ENCODE data around the gene BNC2.
"Not testable (repeated sequence)": the region's sequence is repeated elsewhere in the genome, so short reads cannot be mapped to it uniquely, and the experiment has no call there.

Gene BNC2

DNA sequence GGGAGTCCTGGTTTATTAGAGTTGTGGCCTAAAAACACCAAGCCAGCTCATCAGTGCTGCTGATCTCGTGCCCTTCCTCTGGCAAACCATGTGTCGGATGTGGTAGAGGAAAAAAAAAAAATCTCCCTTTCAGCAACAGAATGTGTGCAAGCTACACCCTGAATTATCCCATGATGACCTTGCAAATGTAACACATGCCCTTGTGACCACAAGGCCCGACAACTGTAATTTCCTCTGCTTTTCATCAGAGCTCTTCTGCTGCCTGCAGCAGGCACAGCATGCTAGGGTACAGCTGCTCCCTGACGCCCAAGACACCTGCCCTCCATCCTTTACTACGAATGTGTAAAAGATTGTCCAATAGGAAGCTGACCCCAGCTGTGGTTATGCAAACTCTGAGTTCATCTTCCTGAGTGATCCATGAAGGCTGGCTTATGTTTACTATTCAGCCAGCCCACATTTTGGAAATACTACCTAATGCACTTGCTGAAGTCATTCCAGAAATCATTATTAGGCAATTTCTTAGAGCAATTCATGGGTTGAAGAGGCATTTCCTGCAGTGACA, 14.6 kb upstream of the BNC2 start:
- TF ChIP-seq POLR2A (IDR thresholded peaks at IDR 0.05; ENCODE audit: low read depth, low read length) (no peak), TAF1 (IDR thresholded peaks at IDR 0.05; ENCODE audit: borderline replicate concordance, low read depth, low read length) (no peak), POLR2AphosphoS5 (IDR thresholded peaks at IDR 0.05; ENCODE audit: low read depth, low read length) (no peak)
- DNase-seq (ENCODE audit: insufficient read length) (no peak), FAIRE-seq (no peak)

DNA sequence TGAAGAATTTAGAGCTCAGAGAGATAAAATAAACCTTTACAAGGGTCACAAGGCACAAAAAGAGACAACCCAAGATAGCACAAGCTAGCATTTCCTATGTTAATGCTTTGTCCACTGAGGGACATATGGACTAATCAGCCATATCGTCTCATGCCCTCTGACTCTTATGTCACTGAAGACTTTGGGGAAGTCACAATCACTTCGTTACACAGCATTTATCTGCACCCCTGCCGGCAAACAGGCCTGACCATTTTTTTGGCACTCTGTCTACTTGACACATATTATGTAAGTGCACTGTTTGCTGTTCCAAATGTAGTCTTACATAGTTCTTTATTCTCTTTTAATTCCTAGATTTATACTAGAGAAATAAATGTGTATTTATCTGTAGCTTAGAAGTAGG, 13.9 kb upstream of the BNC2 start:
- no peak for TF ChIP-seq POLR2A (IDR thresholded peaks at IDR 0.05; ENCODE audit: low read depth, low read length)
- no peak for TF ChIP-seq TAF1 (IDR thresholded peaks at IDR 0.05; ENCODE audit: borderline replicate concordance, low read depth, low read length)
- TF ChIP-seq POLR2AphosphoS5 (IDR thresholded peaks at IDR 0.05; ENCODE audit: low read depth, low read length): no peak
- FAIRE-seq: no peak
- no peak for DNase-seq (ENCODE audit: insufficient read length)

DNA sequence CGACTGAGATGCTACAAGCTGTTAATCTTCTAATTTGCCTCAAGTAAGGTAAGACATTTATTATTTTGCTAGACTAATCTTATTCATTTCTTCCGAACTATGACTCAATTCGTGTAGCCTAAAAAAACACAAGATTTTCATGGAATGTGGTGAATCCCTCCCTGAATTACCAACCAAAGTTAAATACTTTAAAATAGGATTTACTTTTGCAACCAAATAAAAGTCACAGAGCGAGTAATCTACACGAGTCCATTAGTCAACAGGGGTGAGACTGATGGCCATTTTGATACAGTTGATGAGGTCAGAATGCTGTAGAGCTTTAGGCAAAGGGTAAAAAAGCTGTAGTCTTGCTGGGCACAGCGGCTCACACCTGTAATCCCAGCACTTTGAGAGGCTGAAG, 13.1 kb upstream of the BNC2 start:
- FAIRE-seq: no peak
- TF ChIP-seq POLR2AphosphoS5 (IDR thresholded peaks at IDR 0.05; ENCODE audit: low read depth, low read length) (no peak), POLR2A (IDR thresholded peaks at IDR 0.05; ENCODE audit: low read depth, low read length) (no peak), TAF1 (IDR thresholded peaks at IDR 0.05; ENCODE audit: borderline replicate concordance, low read depth, low read length) (no peak)
- DNase-seq (ENCODE audit: insufficient read length): no peak

DNA sequence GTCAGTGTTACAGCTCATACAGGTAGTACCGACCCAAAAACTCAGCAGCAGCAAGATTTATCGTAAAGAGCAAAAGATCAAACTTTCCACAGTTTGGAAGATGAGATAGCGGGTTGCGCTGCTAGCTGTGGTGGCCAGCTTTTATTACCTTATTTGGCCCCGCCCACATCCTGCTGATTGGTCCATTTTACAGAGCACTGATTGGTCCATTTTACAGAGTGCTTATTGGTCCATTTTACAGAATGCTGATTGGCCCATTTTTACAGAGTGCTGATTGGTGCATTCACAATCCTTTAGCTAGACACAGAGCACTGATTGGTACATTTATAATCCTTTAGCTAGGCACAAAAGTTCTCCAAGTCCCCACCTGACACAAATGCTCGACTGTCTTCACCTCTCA, 12.0 kb upstream of the BNC2 start:
- not testable (repeated sequence) for DNase-seq (ENCODE audit: insufficient read length); FAIRE-seq

DNA sequence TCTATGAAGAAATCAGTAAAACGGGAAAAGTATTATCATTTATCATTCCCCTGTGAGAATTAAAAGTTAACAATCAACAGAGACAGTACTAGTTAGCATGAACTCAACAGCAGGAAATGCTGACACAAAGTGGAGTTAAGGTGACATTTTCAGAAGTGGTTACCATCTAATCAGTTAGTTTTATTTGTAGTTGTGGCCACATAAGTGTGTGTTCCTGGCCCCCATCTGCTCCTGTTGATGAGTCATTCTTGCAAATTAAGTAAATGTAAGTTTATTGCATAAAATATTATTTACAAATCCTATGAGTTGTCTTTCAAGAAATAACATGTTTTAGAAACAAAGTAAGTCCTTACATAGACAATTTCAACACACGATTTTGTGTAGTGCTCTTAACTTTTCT, 8.9 kb upstream of the BNC2 start:
- no peak for FAIRE-seq
- no peak for DNase-seq (ENCODE audit: insufficient read length)
- TF ChIP-seq POLR2A (IDR thresholded peaks at IDR 0.05; ENCODE audit: low read depth, low read length) (no peak), POLR2AphosphoS5 (IDR thresholded peaks at IDR 0.05; ENCODE audit: low read depth, low read length) (no peak), TAF1 (IDR thresholded peaks at IDR 0.05; ENCODE audit: borderline replicate concordance, low read depth, low read length) (no peak)

DNA sequence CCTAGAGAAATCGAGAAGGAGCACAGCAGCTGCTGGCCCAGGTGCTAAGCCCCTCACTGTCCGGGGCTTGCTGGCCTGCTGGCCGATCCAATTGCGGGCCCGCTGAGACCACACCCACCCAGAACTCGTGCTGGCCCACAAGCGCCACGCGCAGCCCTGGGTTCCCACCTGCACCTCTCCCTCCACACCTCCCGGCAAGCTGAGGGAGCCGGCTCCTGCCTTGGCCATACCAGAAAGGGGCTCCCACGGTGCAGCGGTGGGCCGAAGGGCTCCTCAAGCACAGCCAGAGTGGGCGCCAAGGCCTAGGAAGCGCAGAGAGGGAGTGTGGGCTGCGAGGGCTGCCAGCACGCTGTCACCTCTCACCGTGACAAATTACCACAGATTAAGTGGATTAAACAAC, 6.8 kb upstream of the BNC2 start:
- FAIRE-seq (no peak), DNase-seq (ENCODE audit: insufficient read length) (no peak)
- TF ChIP-seq TAF1 (IDR thresholded peaks at IDR 0.05; ENCODE audit: borderline replicate concordance, low read depth, low read length): no peak
- no peak for TF ChIP-seq POLR2A (IDR thresholded peaks at IDR 0.05; ENCODE audit: low read depth, low read length)

DNA sequence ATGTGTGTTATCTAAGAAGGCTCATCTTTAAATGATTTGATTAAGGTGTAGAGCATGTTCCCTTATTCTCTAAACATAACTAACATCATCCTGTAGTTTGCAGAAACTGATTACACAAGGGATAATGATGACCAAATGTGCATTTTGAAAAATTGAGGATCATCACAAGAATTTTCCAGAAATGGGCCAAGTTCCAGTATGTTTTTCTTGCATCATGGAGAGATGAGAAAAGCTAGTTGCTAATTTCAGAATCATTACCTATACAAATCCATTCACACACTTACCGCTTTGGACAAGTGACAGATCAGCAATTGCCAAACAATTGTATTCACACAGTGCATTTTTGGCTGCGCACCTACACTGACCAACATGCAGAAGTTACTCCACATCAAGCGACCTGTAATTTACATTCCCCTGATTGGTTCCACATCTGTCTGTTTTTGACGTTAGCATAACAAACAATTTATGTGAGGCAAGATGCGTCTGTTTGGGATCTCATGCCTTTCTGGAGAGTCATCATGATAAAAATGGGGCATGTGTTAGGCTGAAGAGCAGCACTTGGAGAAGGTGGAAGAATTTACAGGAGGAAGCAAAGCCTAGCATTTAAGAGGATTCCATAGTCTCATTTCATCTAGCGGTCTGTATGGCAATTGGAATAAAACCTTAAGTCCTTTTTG, 2.8 kb upstream of the BNC2 start:
- TF ChIP-seq TAF1 (IDR thresholded peaks at IDR 0.05; ENCODE audit: borderline replicate concordance, low read depth, low read length) (no peak), POLR2A (IDR thresholded peaks at IDR 0.05; ENCODE audit: low read depth, low read length) (no peak), POLR2AphosphoS5 (IDR thresholded peaks at IDR 0.05; ENCODE audit: low read depth, low read length) (no peak)
- FAIRE-seq (no peak), DNase-seq (ENCODE audit: insufficient read length) (no peak)

DNA sequence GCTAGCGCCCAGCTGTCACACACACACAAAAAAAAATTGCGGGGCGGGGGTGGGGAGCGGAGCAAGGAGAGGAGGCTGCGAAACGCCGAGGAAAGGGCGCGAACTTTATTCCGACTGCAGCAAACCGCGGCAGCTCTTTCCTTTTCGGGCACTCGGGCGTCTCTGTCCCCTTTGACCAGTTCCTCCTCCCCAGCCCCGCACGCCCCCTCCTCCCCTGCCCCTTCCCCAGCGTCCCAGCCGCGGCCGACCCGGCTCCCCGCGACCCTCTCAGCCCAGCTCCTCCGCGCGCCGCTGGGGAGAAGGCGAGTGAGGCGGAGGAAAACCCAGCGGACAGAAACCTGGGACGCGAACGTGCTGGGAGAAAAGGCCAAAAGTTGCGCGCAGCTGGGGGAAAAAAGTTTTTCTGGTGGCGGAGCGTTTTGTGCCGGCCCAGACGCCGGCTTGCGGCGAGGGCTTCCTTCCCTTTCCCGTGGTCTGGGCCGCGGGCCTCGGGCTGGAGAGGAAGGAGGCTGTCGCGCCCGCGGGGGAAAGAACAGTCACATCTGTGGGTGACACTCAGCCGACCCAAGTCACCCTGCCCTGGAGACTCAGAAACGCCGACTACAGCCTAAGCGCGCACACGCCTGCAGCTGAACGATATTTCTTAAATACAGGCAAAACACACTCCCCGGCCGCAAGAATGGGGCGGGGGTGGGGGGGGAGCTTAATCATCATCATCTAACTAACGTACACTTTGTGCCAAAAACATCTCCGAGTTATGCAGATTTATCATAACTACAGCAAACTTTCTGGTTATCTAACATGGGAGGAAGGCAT, 1.1 kb upstream of the BNC2 start:
- no peak for TF ChIP-seq POLR2A (IDR thresholded peaks at IDR 0.05; ENCODE audit: low read depth, low read length)
- TF ChIP-seq POLR2AphosphoS5 (IDR thresholded peaks at IDR 0.05; ENCODE audit: low read depth, low read length): no peak
- TF ChIP-seq TAF1 (IDR thresholded peaks at IDR 0.05; ENCODE audit: borderline replicate concordance, low read depth, low read length): no peak
- FAIRE-seq: no peak
- peak; percentile 14 for DNase-seq (ENCODE audit: insufficient read length)

DNA sequence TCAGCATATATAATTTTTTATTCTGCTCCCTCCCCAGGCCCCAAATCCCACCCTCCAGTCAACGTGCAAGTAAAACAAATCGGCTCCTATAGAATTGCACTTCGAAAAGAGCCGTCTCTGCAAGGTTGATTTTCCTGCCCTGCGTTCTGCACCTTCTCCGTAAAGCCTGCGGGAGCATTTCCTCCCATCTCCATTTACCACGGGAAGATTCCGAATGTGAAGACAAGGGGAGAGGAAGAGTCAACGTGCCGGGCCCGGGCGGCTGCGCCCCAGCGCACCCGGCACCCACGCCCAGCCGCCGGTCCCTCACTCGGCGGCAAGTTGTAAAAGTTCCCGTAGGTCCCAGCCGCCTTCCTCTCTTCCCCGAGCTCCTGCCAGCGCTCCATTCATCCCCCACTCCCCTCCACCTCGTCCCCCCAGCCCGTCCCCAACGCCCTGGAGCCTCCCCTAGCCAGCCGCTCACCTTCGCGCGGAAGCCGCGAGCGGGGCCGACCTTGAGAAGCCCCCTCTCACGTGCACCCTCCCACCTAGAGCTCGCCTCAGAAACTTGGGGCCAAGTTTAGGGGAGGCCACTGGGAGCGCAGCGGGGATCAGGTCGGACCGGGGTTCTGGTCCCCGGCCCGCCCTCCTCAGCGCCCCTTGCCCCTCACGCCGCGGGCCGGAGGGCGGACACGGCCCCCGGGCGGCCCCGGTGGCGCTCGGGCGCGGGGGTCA, 431 bp downstream of the BNC2 start:
- TF ChIP-seq POLR2AphosphoS5 (IDR thresholded peaks at IDR 0.05; ENCODE audit: low read depth, low read length): no peak
- TF ChIP-seq POLR2A (IDR thresholded peaks at IDR 0.05; ENCODE audit: low read depth, low read length): no peak
- FAIRE-seq (no peak), DNase-seq (ENCODE audit: insufficient read length) (peak; percentile 4)

DNA sequence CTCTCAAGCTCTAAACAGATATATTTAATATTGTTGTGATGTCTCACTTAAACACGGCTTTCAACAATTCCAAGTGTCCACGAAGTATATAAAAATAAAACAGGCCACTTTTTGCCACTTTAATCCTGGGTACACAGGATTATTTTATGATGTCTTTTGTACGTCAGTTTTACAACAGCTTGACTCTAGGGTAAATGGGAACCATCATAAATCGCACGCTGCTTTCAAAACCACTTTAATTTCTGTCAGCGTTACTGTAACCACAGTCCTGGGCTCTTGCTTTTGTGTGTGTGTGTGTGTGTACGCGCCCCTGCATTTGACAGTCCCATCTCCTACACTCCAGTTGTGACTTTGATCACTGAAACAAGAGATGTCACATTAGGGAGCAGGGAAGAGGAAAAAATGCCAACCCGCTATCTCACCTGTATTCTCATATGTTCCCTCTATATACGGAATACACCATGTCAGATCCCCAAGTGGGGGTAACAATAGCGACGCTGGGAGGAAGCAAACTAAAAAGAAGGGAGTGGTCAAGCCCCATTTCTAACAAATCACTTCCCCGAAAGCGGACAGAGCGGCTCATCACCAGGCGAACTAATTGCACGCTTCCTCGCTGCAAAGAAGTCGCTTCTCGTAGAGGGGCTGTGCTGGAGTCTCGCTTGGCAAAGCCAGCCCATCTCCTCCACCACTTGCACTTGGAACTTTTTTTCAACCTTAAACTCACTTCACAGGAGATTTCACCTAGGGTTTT, 1.2 kb downstream of the BNC2 start:
- no peak for FAIRE-seq
- DNase-seq (ENCODE audit: insufficient read length): no peak
- TF ChIP-seq POLR2AphosphoS5 (IDR thresholded peaks at IDR 0.05; ENCODE audit: low read depth, low read length): no peak
- TF ChIP-seq TAF1 (IDR thresholded peaks at IDR 0.05; ENCODE audit: borderline replicate concordance, low read depth, low read length): no peak
- TF ChIP-seq POLR2A (IDR thresholded peaks at IDR 0.05; ENCODE audit: low read depth, low read length): no peak

DNA sequence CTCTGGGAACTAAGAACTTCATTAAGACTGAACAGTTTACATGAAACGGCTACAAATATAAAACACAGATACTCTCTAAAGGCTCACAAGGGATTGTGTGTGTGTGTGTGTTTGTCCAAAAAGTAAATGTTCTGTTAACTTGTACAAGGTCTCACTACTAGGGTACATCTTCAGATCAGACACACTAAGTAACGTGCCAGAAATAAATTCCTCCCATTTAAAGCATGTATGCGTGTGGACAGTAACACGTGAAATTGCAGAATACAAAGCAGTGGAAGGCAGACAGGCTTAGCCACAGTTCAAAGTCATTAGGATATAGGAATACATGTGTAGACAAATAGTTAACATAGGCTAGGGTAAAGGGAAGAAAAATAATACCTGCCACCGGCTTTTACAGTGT, 1.8 kb downstream of the BNC2 start:
- FAIRE-seq: no peak
- no peak for TF ChIP-seq POLR2A (IDR thresholded peaks at IDR 0.05; ENCODE audit: low read depth, low read length)
- no peak for TF ChIP-seq POLR2AphosphoS5 (IDR thresholded peaks at IDR 0.05; ENCODE audit: low read depth, low read length)
- TF ChIP-seq TAF1 (IDR thresholded peaks at IDR 0.05; ENCODE audit: borderline replicate concordance, low read depth, low read length): no peak

More for the DNA sequence above, 1.8 kb downstream of the BNC2 start:
- DNase-seq (ENCODE audit: insufficient read length): no peak

Measured in GM12892 (cell line).